ENCODE data around the gene BNIP3. TPM values are rescaled to one million over a fixed set of nuclear protein-coding genes. Genes with fewer than 3 reads are reported as not detected.

Gene BNIP3
- total RNA-seq, 4 donors from 2014 or later: 118 to 175 (median 137) TPM

- Histone ChIP-seq H3K36me3 (no peaks in the 10 kb centered on the region), H3K27ac (no peak overlapping the region), H3K27me3 (peaks cover 0 to 5% of the 10 kb centered on the region in 2 donors), H3K4me1 (peaks cover 0 to 11% (median 5%) of the 10 kb centered on the region in 4 donors), H3K9me3 (no peaks in the 10 kb centered on the region), H3K4me3 (no peak overlapping the region)
- TF ChIP-seq POLR2A (IDR thresholded peaks at IDR 0.05): no peak
- no peak for TF ChIP-seq EP300 (IDR thresholded peaks at IDR 0.05)
- no peak for TF ChIP-seq CTCF (IDR thresholded peaks at IDR 0.05)
- DNase-seq (ENCODE audit: low spot score in 2 of 2): no peak
- 81 to 97% methylated on average over 4 to 5 of the region's 7 CpGs for WGBS, 2 donors
Observed at GRCh38 chr10:132019366-132019765, 37.6 kb upstream of the BNIP3 start.

- no peaks in the 10 kb centered on the region for H3K36me3 ChIP-seq
- 77 to 81% methylated on average over 4 to 5 of the region's 5 CpGs for WGBS, 2 donors
- no peak overlapping the region for H3K4me3 ChIP-seq
- H3K27ac ChIP-seq: no peak overlapping the region
- TF ChIP-seq CTCF (IDR thresholded peaks at IDR 0.05) (no peak), EP300 (IDR thresholded peaks at IDR 0.05) (no peak), POLR2A (IDR thresholded peaks at IDR 0.05) (no peak)
- no peaks in the 10 kb centered on the region for H3K27me3 ChIP-seq
- H3K9me3 ChIP-seq: no peaks in the 10 kb centered on the region
- no peak for DNase-seq (ENCODE audit: low spot score in 2 of 2)
- peaks cover 0 to 7% (median 4%) of the 10 kb centered on the region in 4 donors for H3K4me1 ChIP-seq
Observed at GRCh38 chr10:132018446-132018845, 36.7 kb upstream of the BNIP3 start.

GRCh38 chr10:132016514-132016913, 34.8 kb upstream of the BNIP3 start:
- Histone ChIP-seq H3K27me3 (no peaks in the 10 kb centered on the region), H3K36me3 (no peaks in the 10 kb centered on the region), H3K4me3 (no peak overlapping the region), H3K9me3 (no peaks in the 10 kb centered on the region), H3K27ac (no peak overlapping the region), H3K4me1 (no peaks in the 10 kb centered on the region)
- DNase-seq (ENCODE audit: low spot score in 2 of 2): no peak
- TF ChIP-seq POLR2A (IDR thresholded peaks at IDR 0.05) (no peak), CTCF (IDR thresholded peaks at IDR 0.05) (no peak), EP300 (IDR thresholded peaks at IDR 0.05) (no peak)
- 74 to 86% methylated on average over 6 of the region's 6 CpGs for WGBS, 2 donors

DNA sequence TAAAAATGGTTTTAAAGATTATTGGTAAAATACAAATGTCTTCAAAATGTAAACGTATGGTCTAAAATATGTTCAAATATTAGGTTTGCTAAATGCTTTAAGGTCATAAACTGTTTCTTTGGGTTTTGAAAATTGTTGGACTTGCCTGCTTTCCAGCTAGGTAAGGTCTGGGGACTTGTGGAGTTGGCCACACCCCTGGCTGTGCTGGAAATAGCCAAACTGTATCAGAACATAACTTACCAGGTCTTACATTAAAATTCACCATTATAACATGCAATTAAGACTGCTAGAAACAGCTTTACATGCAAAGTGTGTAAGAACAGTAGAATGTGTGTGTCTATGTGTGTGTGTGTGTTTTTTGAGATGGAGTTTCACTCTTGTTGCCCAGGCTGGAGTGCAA, 29.7 kb upstream of the BNIP3 start:
- TF ChIP-seq CTCF (IDR thresholded peaks at IDR 0.05) (no peak), POLR2A (IDR thresholded peaks at IDR 0.05) (no peak), EP300 (IDR thresholded peaks at IDR 0.05) (no peak)
- H3K36me3 ChIP-seq: no peaks in the 10 kb centered on the region
- DNase-seq (ENCODE audit: low spot score in 2 of 2): no peak
- no peaks in the 10 kb centered on the region for H3K9me3 ChIP-seq
- 85 to 91% methylated on average over 1 of the region's 1 CpG for WGBS, 2 donors
- no peak overlapping the region for H3K27ac ChIP-seq
- H3K27me3 ChIP-seq: no peaks in the 10 kb centered on the region
- no peak overlapping the region for H3K4me3 ChIP-seq
- no peaks in the 10 kb centered on the region for H3K4me1 ChIP-seq

DNA sequence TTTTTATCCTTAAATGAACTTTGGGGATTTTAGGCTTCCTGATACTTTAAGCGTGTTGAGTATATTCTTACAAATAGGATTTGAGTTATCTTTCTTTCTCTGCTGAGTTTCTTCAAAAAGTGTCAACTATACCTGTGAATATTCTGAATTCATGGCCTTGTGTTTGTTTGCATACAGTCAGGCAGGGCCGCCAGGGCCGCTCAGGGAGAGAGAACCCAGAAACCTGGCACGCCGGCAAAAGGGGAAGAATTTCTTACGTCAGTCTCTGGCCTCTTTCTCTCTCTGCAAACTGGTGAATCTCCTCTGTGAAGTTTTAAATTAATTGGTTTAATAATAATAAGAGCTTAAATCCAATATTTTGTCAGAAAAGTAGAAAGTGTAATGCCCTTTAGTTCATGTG, 29.3 kb upstream of the BNIP3 start:
- no peak overlapping the region for H3K4me3 ChIP-seq
- H3K9me3 ChIP-seq: no peaks in the 10 kb centered on the region
- TF ChIP-seq CTCF (IDR thresholded peaks at IDR 0.05) (no peak), POLR2A (IDR thresholded peaks at IDR 0.05) (no peak), EP300 (IDR thresholded peaks at IDR 0.05) (no peak)
- no peak for DNase-seq (ENCODE audit: low spot score in 2 of 2)
- no peaks in the 10 kb centered on the region for H3K4me1 ChIP-seq
- WGBS, 2 donors: 80 to 81% methylated on average over 6 of the region's 6 CpGs
- H3K27ac ChIP-seq: no peak overlapping the region
- no peaks in the 10 kb centered on the region for H3K27me3 ChIP-seq
- H3K36me3 ChIP-seq: no peaks in the 10 kb centered on the region

All from tibial nerve (tissue), 4 donors.